ENCODE measurements around the gene UBASH3B. TPM values are rescaled to one million over a fixed set of nuclear protein-coding genes. Genes with fewer than 3 reads are reported as not detected.

UBASH3B gene
- total RNA-seq, 1 experiment from 2014 or later = 8.0 TPM

GRCh38 chr11:122756417-122756816 is 100.9 kb downstream of the UBASH3B start:
- Histone ChIP-seq H3K4me1 (ENCODE audit: insufficient read depth, low read length) (no peaks in the 10 kb centered on the region), H3K18ac (ENCODE audit: insufficient read length, low read depth, low read length) (no peak overlapping the region), H4K20me1 (ENCODE audit: control insufficient read depth, insufficient read depth, insufficient read length) (peaks cover 2% of the 10 kb centered on the region), H2BK120ac (ENCODE audit: low read depth, low read length, poor library complexity, severe bottlenecking) (no peak overlapping the region), H4K8ac (replicated peaks; ENCODE audit: insufficient read length, low read depth, low read length) (no peak overlapping the region), H3K9ac (ENCODE audit: extremely low read depth, insufficient read length, low read length) (no peak overlapping the region), H3K27me3 (ENCODE audit: insufficient read depth, low read length) (no peaks in the 10 kb centered on the region), H3K23me2 (ENCODE audit: insufficient read length, low read depth, low read length, poor library complexity, severe bottlenecking) (no peaks in the 10 kb centered on the region), H4K5ac (ENCODE audit: insufficient read length, low read depth, low read length) (no peak overlapping the region), H2AK5ac (ENCODE audit: insufficient read length, low read length) (no peak overlapping the region), H3K23ac (ENCODE audit: insufficient read length, low read depth, low read length) (no peak overlapping the region), H2BK20ac (ENCODE audit: low read depth, low read length, poor library complexity, severe bottlenecking) (no peak overlapping the region), H3T11ph (ENCODE audit: low read length) (no peak overlapping the region), H2BK12ac (ENCODE audit: insufficient read length, low read depth, low read length) (no peak overlapping the region), H3K79me1 (ENCODE audit: insufficient read depth, low read depth, low read length, poor library complexity, severe bottlenecking) (no peaks in the 10 kb centered on the region), H3K56ac (ENCODE audit: insufficient read length, low read depth, low read length) (no peak overlapping the region), H2BK5ac (ENCODE audit: insufficient read length, low read length) (no peak overlapping the region), H3K9me3 (ENCODE audit: control insufficient read depth, low read depth, low read length) (no peaks in the 10 kb centered on the region), H3K79me2 (ENCODE audit: insufficient read depth, low read length) (no peaks in the 10 kb centered on the region), H3K4ac (ENCODE audit: low read depth, low read length) (no peak overlapping the region), H3K4me2 (ENCODE audit: insufficient read depth, insufficient read length, low read length) (no peak overlapping the region), H4K91ac (ENCODE audit: insufficient read length, low read depth, low read length) (no peak overlapping the region), H3K14ac (ENCODE audit: insufficient read depth, low read length) (peak overlapping the region; percentile 16; the same call in 1 of the 2 replicates), H2BK15ac (ENCODE audit: low read depth, low read length) (no peak overlapping the region), H3K27ac (ENCODE audit: insufficient read length, low read depth, low read length) (no peak overlapping the region), H2AFZ (ENCODE audit: low read length) (no peak overlapping the region)
- Mint-ChIP-seq H3K4me3 (no peak overlapping the region), H3K27me3 (ENCODE audit: low read depth) (no peaks in the 10 kb centered on the region), H3K9me3 (no peaks in the 10 kb centered on the region), H3K27ac (no peak overlapping the region), H3K4me1 (peaks cover 3 to 9% of the 10 kb centered on the region in 2 experiments; a peak in 3 of 4 replicates), H3K36me3 (ENCODE audit: insufficient read depth in 1 of 3, low read depth in 3 of 3) (no peaks in the 10 kb centered on the region)
- no peak for TF ChIP-seq CTCF (conservative IDR thresholded peaks at IDR 0.05)
- DNase-seq = no peak
